ENCODE measurements around the gene ESPN. TPM values are rescaled to one million over a fixed set of nuclear protein-coding genes. Genes with fewer than 3 reads are reported as not detected.
A peak's percentile ranks its signal among the peaks of the same experiment; 100 is the strongest.

Gene ESPN
- total RNA-seq, 1 donor from 2014 or later, result 6.2 TPM

DNA sequence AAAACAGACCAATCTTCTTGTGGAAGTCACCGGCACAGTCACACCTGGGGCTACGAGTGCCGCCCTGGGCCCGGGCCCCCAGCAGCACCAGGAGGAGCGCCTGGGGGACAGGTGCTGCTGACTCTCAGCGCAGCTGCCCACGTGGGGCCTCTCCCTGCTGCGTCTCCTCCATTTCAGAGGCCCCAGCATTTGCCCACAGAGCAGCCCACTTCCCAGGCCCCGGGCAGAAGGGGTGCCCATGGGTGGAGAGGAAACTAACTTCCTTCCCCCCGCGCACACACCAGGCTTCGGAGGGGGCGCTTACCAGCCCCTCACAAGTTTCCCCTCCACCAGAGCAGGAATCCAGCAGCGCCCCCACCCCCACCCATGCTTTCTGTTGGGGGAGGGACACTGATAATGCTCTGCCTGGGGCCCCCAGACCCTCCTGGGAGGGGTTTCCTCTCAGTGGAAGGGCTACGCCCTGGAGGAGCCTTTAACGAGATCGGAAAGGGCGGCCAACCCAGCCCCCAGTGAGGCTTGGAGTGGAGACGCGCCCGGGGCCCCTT is 41.0 kb downstream of the ESPN start:
- DNase-seq (ENCODE audit: low spot score), result no peak

DNA sequence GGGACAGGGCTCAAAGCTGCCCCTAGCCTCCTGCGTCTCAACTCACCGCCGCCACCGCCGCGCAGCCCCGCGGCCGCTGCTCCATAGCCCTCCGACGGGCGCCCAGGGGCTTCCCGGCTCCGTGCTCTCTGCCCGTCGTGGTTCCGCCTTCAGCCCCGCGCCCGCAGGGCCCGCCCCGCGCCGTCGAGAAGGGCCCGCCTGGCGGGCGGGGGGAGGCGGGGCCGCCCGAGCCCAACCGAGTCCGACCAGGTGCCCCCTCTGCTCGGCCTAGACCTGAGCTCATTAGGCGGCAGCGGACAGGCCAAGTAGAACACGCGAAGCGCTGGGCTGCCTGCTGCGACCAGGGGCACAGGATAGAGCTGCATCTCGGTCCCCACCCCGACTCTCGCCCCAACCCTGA is 41.4 kb downstream of the ESPN start, which contains the start of gene TNFRSF25:
TNFRSF25 (minus strand) TSS at position 151 of the 400 bp plus-strand sequence; CDS start at position 85, 66 bp downstream.
- no peak for DNase-seq (ENCODE audit: low spot score)

- no peak for DNase-seq (ENCODE audit: low spot score)
Measured at GRCh38 chr1:6466751-6467150, 42.2 kb downstream of the ESPN start.

GRCh38 chr1:6467224-6467623 is 42.6 kb downstream of the ESPN start:
- no peak for DNase-seq (ENCODE audit: low spot score)

DNA sequence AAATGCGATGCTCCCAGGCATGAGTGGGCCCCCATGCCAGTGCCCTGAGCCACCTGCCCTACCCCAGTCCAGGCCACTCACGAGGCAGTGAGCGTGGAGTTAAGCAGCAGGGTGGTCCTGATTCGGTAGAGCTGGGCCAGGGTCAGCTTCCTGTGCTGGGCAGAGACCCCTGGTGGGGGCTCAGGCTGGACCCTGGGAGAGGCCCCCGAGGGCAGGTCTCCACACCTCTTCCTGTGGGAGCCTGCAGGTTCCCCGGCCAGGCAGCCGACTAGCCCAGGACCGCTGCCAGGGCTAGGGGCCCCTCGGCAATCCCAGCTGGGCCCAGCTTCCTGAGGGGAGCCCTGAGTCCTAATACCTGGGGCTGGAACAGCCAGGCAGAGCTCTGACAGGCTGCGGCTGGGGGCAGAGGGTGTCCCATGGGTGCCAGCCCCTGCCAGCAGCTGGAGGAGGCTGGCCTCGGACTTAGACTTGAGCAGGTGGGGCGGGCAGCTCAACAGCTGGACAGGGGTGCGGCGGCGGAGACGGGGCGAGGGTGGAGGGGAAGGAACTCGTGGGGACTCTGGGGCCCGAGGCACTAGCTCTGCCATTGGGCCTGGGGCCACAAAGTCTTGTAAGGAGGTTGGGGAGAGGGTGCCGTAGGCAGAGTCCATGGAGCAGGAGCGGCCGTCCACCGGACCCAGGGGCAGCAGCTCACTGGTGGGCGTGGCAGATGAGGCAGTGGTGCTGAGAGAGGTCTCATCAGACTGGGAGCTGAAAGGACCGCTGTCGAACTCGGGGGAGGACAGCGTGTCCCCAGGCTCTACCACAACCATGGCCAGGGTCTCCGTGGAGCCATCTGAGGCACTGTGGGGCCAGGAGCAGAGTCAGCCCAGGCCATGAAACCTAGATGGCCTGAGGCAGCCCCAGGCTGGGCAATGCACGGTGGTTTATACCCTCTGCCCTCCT is 43.4 kb downstream of the ESPN start:
- DNase-seq (ENCODE audit: low spot score), result no peak

DNA sequence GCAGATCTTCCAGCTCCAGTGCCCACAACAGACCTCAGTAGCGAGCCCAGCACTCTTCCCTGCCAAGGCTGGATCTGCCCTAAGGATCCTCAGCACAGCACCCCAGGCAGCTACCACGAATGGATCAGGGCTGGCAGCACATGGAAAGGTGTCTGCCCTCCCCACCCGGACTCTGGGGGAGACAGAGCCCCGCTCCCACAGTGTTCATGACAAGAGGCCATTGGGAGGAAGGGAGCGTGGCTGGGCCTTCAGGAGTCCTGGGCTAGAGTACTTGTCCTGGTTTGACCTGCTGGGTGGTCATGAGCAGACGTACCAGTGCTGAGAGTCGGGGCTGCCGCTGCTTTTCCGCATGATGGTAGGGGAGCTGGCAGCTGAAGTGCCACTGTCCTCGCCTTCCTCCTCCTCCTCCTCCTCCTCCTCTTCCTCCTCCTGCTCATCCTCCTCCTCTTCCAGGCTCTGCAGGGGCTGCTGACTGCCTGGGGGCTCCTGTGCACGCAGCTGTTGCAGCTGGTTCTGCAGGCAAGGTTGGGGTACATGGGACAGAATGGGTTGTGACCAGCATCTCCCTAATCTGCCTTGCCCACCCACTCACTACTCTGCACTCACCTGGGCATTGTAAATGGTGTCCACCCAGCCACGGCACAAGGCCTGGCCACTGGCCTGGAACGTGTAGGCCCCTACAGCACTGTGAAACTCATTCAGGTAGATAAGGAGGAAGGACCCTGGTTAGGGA is 44.3 kb downstream of the ESPN start:
- no peak for DNase-seq (ENCODE audit: low spot score)

DNA sequence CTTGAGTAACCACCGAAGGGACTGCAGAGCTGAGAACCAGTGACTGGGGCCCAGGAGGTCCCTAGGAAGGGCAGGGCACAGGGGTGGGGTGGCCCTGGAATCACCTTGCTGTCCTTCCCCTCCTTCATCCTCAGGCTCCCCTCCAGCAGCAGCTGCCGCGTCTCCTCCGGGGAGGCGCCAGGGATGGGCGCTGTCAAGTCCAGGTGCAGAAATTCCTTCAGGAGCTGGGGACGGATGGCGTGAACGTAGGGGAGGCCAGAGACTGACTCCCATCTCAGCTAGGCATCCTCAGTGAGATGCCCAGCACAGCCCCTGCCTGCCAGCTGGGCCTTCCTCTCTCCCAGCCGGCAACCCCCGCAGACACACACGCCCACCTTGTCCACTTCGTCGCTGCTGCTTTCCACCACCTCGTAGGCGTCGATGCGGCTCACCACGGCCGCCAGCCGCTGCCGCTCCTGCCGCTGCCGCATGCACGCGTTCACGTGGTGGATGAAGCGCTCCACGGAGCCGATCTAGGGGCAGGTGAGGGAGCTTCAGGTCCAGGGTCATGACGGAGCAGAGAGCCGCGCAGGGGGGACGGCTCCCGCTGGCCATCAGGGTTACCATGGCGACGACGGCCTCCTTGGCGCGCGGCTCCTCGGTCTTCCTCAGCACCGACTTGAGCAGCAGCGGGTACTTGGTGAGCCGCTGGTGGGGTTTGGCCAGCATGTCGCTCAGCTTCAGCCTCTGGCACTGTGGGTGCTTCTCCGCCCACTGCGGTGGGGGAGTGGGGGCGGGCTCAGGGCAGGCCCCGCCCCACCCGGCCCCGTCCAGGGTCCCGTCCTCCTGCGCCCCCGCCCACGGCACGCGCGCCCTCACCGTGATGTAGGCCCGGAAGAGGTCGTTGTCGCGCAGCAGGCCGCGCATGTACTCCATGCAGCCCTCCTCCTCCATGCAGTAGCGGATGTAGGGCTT is 45.8 kb downstream of the ESPN start:
- no peak for DNase-seq (ENCODE audit: low spot score)

DNA sequence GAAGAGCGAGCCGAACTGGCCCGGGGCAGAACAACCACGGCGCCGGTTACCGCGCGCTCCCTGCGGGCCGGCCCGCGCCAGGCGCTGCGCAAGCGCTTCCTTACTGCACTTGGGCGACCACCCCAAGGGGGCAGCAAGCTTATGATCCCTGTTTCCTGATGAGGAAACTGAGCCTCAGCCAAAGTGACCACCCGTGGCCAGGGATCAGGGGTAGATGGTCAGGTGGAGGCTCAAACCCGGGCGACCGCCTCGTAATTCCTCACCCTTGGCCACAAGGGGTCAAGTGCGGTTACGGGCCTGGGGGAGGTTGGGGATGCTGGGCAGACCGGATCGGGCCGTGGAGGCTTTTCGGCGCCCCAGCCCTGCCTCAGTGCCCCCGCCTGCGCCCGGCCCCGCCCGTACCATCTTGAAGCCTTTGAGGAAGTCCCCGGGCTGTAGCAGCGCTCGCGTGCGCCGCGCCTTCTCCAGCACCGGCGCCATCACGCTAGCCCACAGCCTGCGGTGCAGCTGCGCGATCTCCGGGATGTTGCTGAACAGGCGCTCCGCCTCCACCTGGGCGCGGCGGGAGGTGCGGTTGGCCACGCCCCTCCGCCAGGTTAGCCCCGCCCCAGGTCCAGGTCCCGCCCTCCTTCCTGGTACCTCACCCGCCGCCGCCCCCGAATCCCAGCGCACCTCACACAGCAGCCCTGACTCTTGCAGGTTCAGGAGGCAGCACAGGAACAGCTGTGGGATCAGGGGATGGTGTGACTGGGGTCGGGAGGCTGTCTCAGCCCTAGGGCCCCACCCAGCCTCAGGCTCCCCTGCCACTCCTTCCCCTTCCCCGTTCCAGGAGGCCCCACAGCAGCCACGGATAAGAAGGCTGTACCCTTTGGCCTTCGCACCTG is 46.8 kb downstream of the ESPN start:
- DNase-seq (ENCODE audit: low spot score), result peak; percentile 85

GRCh38 chr1:6471970-6472368 is 47.4 kb downstream of the ESPN start:
- peak; percentile 88 for DNase-seq (ENCODE audit: low spot score)

DNA sequence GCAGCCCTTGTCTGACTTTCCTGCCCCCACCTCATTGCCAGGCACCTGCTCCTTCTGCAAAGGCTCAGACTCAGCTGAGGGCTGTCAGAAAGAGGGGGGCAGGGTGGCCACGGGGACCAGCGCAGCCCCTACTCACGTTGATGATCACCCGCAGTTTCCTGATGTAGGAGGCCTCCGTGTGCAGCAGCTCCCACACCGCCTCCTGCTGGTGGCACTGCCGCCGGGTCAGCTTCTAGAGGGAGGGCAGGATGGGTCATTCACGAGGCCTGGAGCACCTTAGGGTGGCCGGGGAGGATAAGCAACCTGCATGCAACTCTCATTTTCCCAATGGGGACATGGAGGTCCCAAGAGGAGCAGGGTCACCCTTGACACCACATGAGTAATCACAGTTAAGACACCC is 47.8 kb downstream of the ESPN start:
- DNase-seq (ENCODE audit: low spot score), result no peak

DNA sequence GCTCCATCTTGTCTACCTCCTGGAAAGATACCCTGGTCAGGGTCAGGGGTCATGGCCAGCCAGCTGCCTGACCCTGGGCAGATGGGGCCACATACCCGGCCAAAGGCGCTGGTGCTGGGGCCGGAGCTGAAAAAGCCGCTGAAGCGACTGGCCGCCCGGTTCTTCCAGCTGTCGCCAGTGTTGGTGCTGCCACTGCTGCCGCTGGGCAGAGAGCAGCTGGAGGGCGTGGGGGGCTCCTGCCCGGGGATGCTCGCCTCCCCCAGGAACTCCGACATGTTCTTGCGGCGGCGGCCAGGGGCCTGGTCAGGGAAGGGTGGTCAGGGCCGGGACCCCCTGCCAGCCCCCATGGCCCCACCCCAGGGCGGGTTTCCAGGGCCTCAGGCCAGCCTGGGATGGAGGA is 48.6 kb downstream of the ESPN start:
- no peak for DNase-seq (ENCODE audit: low spot score)

DNA sequence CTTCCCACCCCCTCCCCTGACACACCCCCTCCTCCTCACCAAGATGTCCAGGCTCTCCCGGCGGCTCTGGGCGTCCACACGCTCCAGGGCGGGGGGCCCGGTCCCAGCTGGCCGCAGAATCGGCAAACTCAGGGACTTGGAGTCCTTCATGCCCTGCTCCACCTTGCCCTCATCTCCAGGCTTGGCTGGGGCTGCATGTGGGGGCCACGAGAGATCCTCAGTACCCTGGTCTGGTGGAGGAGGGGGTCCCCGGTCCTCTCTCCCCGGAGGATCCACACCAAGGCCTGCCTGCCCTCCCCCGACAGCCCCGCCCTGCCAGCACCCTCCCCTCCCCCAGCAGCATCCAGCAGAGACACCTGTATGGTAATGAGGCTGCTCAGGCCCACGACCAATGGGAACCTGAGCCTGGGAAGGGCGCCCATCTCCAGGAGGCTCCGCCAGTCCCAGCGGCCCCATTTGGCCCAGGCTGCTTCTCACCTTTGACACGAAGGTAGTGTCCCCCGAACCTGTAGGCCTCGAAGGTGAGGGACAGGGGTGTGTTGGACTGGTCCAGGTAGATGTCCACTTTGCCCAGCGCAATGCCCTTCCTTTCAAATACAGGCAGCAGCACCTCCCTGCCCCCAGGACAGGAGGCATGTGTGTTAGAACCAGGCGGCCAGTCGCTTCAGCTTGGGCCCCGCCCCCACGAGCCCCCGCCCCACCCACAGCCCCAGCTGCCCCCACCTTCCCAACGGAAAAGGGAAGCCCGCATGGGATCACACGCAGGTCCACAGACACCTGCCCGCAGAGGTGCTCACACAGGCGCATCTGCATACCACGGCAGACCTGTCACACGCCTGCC is 49.6 kb downstream of the ESPN start:
- DNase-seq (ENCODE audit: low spot score), result no peak

GRCh38 chr1:6474815-6475282 is 50.3 kb downstream of the ESPN start:
- DNase-seq (ENCODE audit: low spot score), result no peak

GRCh38 chr1:6475381-6476133 is 51.0 kb downstream of the ESPN start:
- DNase-seq (ENCODE audit: low spot score), result no peak

- no peak for DNase-seq (ENCODE audit: low spot score)
Measured at GRCh38 chr1:6476483-6476882, 51.9 kb downstream of the ESPN start.

- DNase-seq (ENCODE audit: low spot score), result no peak
Measured at GRCh38 chr1:6477039-6477820, 52.7 kb downstream of the ESPN start.

- no peak for DNase-seq (ENCODE audit: low spot score)
Measured at GRCh38 chr1:6481820-6482219, 57.2 kb downstream of the ESPN start.

Measured in ureter (tissue), 1 donor.